HepG2 (cell line): ENCODE results near the gene ZNF444. TPM values are rescaled to one million over a fixed set of nuclear protein-coding genes. Genes with fewer than 3 reads are reported as not detected.
A peak's percentile ranks its signal among the peaks of the same experiment; 100 is the strongest.

Experiments
- ASH2L ChIP-seq: fragments of 300-600, 200-600 bp; sonication (generic); IDR thresholded peaks from 2 replicates; pipeline ENCODE4 v1.7.0; 2017; ENCODE audit warnings: low read depth, mild to moderate bottlenecking, moderate library complexity, mixed read lengths, low read length; ENCODE audit not compliant: insufficient read length
- BHLHE40 ChIP-seq: IDR thresholded peaks from 2 replicates; pipeline ENCODE4 v1.6.1; 2011; ENCODE audit warnings: low read length, improper control_type of control experiment
- CREM ChIP-seq, 2 experiments: sonication (generic) in 1 of 2; formaldehyde crosslinking in 1 of 2; IDR thresholded peaks; 2 replicates each; pipeline versions ENCODE4 v1.4.0 to v1.6.1; 2016 to 2020; ENCODE audit warnings: antibody characterized with exemption in 1 of 2, mild to moderate bottlenecking in 1 of 2, missing genetic modification reagents in 1 of 2
- DNMT1 ChIP-seq: sonication (generic); formaldehyde crosslinking; IDR thresholded peaks from 2 replicates; pipeline ENCODE4 v1.5.1; 2020; ENCODE audit warnings: mild to moderate bottlenecking, missing genetic modification reagents
- HDAC6 ChIP-seq: fragments of 200-600 bp; sonication (generic); IDR thresholded peaks from 2 replicates; pipeline ENCODE4 v1.7.0; 2017; ENCODE audit warnings: mild to moderate bottlenecking, antibody characterized with exemption, low read length, low read depth
- KLF6 ChIP-seq: IDR thresholded peaks from 2 replicates; pipeline ENCODE4 v1.8.0; 2016; ENCODE audit warnings: missing biosample characterization, missing genetic modification reagents
- KLF9 ChIP-seq: IDR thresholded peaks from 2 replicates; pipeline ENCODE4 v1.6.1; 2016; ENCODE audit warnings: low read depth
- NCOA5 ChIP-seq: sonication (generic); formaldehyde crosslinking; IDR thresholded peaks from 2 replicates; pipeline ENCODE4 v1.4.0; 2020; ENCODE audit warnings: missing genetic modification reagents
- NFE2L2 ChIP-seq: fragments of 150-350 bp; IDR thresholded peaks from 2 replicates; pipeline ENCODE4 v1.6.1; 2014; ENCODE audit warnings: low read length
- POLR2A ChIP-seq, 2 experiments: IDR thresholded peaks; 2 replicates each; pipeline ENCODE4 v1.6.1; 2011; ENCODE audit warnings: low read depth in 2 of 2, low read length in 2 of 2, mild to moderate bottlenecking in 1 of 2, moderate library complexity in 1 of 2; ENCODE audit not compliant: insufficient read depth in 1 of 2
- RXRA ChIP-seq: sonication (generic); formaldehyde crosslinking; IDR thresholded peaks from 2 replicates; pipeline ENCODE4 v1.5.1; 2020; ENCODE audit warnings: missing genetic modification reagents
- SMYD3 ChIP-seq: sonication (generic); formaldehyde crosslinking; IDR thresholded peaks from 2 replicates; pipeline ENCODE4 v1.8.1; 2023; ENCODE audit warnings: mild to moderate bottlenecking, missing genetic modification reagents
- TBP ChIP-seq: sonication (generic); formaldehyde crosslinking; IDR thresholded peaks from 2 replicates; pipeline ENCODE4 v1.5.0; 2020; ENCODE audit warnings: missing genetic modification reagents
- TCF7L2 ChIP-seq: IDR thresholded peaks from 2 replicates; pipeline ENCODE4 v1.6.1; 2011; ENCODE audit warnings: mild to moderate bottlenecking, low read depth, low read length, moderate library complexity
- ZFP90 ChIP-seq: sonication (generic); formaldehyde crosslinking; IDR thresholded peaks from 2 replicates; pipeline ENCODE4 v1.8.0; 2022; ENCODE audit warnings: missing genetic modification reagents, mild to moderate bottlenecking, inconsistent platforms, borderline replicate concordance
- ZNF207 ChIP-seq: fragments of 450-650 bp; IDR thresholded peaks from 2 replicates; pipeline ENCODE4 v1.6.1; 2016; ENCODE audit warnings: antibody characterized with exemption, borderline replicate concordance
- ZNF30 ChIP-seq: sonication (generic); formaldehyde crosslinking; IDR thresholded peaks from 2 replicates; pipeline ENCODE4 v1.5.0; 2020; ENCODE audit warnings: mild to moderate bottlenecking, missing genetic modification reagents
- ZNF317 ChIP-seq: sonication (generic); formaldehyde crosslinking; IDR thresholded peaks from 2 replicates; pipeline ENCODE4 v1.5.0; 2020; ENCODE audit warnings: mild to moderate bottlenecking, missing genetic modification reagents
- ZNF564 ChIP-seq: sonication (generic); formaldehyde crosslinking; IDR thresholded peaks from 2 replicates; pipeline ENCODE4 v1.8.1; 2023; ENCODE audit warnings: mild to moderate bottlenecking, missing genetic modification reagents
- ZNF589 ChIP-seq: sonication (generic); formaldehyde crosslinking; conservative IDR thresholded peaks from 2 replicates; pipeline ENCODE4 v1.8.0; 2022; ENCODE audit warnings: mild to moderate bottlenecking, moderate library complexity, missing genetic modification reagents
- polyA plus RNA-seq, 8 experiments: library from polyadenylated mRNA; depleted of rRNA in 3 of 8; stranded (reverse) in 7 of 8; unstranded in 1 of 8; fragments of >200 nt; fragmentation: Illumina TruSeq in 4 of 8; extraction: Trizol in 4 of 8; gene quantifications; 2 replicates each; pipeline versions ENCODE4 v1.2.1 to v1.2.3, GENCODE V29; 2011 to 2016; ENCODE audit warnings: low read depth in 4 of 8, missing spikeins in 1 of 8, mixed read lengths in 1 of 8; ENCODE audit not compliant: insufficient read depth in 1 of 8
- total RNA-seq, 5 experiments: library from RNA; depleted of rRNA; stranded (reverse); fragments of >200 nt; fragmentation: Illumina TruSeq; extraction: Trizol; gene quantifications; 2 replicates each; pipeline ENCODE4 v1.2.3, GENCODE V29; 2016; ENCODE audit warnings: low read depth in 1 of 5
- TF ChIP-seq, protein P1 (sequence below): sonication (generic); formaldehyde crosslinking; IDR thresholded peaks from 2 replicates; pipeline ENCODE4 v1.5.0; 2020; ENCODE audit warnings: mild to moderate bottlenecking, low read depth, missing genetic modification reagents, borderline replicate concordance
- TF ChIP-seq, protein P2 (sequence below): sonication (generic); formaldehyde crosslinking; IDR thresholded peaks from 2 replicates; pipeline ENCODE4 v1.4.0; 2020; ENCODE audit warnings: missing genetic modification reagents; ENCODE audit errors: not compliant biosample characterization
- TF ChIP-seq, protein P3 (sequence below): sonication (generic); formaldehyde crosslinking; IDR thresholded peaks from 2 replicates; pipeline ENCODE4 v1.9.0; 2021; ENCODE audit warnings: missing genetic modification reagents, borderline replicate concordance
- TF ChIP-seq, protein P4 (sequence below): sonication (generic); formaldehyde crosslinking; IDR thresholded peaks from 2 replicates; pipeline ENCODE4 v1.5.0; 2020; ENCODE audit warnings: mild to moderate bottlenecking, missing genetic modification reagents, borderline replicate concordance

ZNF444 gene
- total and polyA plus RNA-seq, 2 of the 13 experiments (the other 11 are each of a cell fraction or from before 2014, with no cell fraction given), result 27.4 to 30.3 TPM

DNA sequence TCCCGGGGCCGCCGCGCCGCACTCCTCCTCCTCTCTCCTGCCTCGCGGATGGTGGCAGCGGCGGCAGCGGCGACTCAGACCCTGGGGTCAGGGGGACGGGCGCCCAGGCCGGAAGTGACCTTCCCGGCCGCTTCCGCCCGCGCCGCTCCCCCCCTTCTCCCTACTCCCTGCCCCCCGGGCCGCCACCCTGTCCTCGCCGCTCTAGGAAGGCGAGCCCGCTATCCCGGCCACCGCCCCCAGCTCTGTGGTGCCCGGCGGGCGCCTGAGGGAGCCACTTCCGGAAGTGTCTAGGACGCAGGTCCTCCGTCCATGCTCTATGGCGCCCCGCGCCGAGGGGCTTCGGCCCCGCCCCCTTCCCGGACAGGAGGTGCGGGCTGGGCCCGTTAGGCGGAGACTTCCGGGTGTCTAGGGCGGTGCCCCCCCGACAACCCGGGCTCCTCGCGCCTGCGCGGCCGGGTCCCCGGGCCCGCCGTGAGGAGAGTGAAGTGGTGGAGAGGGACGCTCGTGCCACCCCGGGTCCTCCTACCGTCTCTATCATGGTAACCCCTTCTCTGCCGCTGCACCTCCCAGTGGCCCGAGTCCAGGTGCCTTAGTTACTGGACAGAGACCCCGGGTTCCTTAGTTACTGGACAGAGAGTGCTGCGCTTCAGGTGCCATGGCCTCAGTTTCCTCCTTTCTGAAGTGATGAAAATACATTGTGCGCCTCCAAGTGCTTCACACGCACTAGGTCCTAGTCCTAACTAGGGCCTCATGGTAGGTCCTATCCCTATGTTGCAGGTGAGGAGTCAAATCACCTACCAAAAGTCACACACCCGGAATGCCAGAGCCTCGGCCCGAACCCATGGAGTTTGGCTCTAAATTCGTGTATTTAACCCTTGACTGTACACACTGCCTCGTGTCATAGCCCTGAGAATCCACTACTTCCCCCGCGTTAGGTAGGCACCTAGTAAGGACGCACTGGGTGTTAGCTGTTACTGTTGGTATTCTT, 19.6 kb upstream of the ZNF444 start, which contains the start of gene ZNF787 (continued):
- TF ChIP-seq KLF6, result no peak; the same call in 1 of the 2 replicates
- TF ChIP-seq ZNF317, result peak; percentile 58; the same call in 1 of the 2 replicates
- peak; percentile 58 for TF ChIP-seq ASH2L
- no peak for TF ChIP-seq ZNF30
- TF ChIP-seq NFE2L2, result no peak
- TF ChIP-seq TBP (CRISPR knock-in tag), result no peak
- TF ChIP-seq, protein P1, sequence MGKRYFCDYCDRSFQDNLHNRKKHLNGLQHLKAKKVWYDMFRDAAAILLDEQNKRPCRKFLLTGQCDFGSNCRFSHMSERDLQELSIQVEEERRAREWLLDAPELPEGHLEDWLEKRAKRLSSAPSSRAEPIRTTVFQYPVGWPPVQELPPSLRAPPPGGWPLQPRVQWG, result no peak
- no peak; the same call in 1 of the 2 replicates for TF ChIP-seq BHLHE40
- no peak for TF ChIP-seq RXRA (CRISPR knock-in tag)
- TF ChIP-seq, protein P2, sequence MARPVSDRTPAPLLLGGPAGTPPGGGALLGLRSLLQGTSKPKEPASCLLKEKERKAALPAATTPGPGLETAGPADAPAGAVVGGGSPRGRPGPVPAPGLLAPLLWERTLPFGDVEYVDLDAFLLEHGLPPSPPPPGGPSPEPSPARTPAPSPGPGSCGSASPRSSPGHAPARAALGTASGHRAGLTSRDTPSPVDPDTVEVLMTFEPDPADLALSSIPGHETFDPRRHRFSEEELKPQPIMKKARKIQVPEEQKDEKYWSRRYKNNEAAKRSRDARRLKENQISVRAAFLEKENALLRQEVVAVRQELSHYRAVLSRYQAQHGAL, result no peak
- peak in 1 of 2 experiments; percentile 56; a peak in 2 of 4 replicates for TF ChIP-seq POLR2A (IDR thresholded peaks at IDR 0.05; ENCODE audit: insufficient read depth in 1 of 2, low read depth in 2 of 2, low read length in 2 of 2)
- TF ChIP-seq, protein P3, sequence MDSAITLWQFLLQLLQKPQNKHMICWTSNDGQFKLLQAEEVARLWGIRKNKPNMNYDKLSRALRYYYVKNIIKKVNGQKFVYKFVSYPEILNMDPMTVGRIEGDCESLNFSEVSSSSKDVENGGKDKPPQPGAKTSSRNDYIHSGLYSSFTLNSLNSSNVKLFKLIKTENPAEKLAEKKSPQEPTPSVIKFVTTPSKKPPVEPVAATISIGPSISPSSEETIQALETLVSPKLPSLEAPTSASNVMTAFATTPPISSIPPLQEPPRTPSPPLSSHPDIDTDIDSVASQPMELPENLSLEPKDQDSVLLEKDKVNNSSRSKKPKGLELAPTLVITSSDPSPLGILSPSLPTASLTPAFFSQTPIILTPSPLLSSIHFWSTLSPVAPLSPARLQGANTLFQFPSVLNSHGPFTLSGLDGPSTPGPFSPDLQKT (CRISPR knock-in tag), result 0 out of 2 replicates have a peak, but pooled peaks have one; percentile 30
- TF ChIP-seq SMYD3 (CRISPR knock-in tag), result no peak
- no peak; the same call in 1 of the 2 replicates for TF ChIP-seq CREM (IDR thresholded peaks at IDR 0.05)
- no peak for TF ChIP-seq CREM (CRISPR knock-in tag; IDR thresholded peaks at IDR 0.05)
- TF ChIP-seq TCF7L2, result no peak
- no peak; the same call in 1 of the 2 replicates for TF ChIP-seq KLF9
- no peak for TF ChIP-seq ZNF564 (CRISPR knock-in tag)
- no peak for TF ChIP-seq HDAC6
- TF ChIP-seq ZNF589 (CRISPR knock-in tag), result peak; percentile 55; the same call in 1 of the 2 replicates
- TF ChIP-seq, protein P4, sequence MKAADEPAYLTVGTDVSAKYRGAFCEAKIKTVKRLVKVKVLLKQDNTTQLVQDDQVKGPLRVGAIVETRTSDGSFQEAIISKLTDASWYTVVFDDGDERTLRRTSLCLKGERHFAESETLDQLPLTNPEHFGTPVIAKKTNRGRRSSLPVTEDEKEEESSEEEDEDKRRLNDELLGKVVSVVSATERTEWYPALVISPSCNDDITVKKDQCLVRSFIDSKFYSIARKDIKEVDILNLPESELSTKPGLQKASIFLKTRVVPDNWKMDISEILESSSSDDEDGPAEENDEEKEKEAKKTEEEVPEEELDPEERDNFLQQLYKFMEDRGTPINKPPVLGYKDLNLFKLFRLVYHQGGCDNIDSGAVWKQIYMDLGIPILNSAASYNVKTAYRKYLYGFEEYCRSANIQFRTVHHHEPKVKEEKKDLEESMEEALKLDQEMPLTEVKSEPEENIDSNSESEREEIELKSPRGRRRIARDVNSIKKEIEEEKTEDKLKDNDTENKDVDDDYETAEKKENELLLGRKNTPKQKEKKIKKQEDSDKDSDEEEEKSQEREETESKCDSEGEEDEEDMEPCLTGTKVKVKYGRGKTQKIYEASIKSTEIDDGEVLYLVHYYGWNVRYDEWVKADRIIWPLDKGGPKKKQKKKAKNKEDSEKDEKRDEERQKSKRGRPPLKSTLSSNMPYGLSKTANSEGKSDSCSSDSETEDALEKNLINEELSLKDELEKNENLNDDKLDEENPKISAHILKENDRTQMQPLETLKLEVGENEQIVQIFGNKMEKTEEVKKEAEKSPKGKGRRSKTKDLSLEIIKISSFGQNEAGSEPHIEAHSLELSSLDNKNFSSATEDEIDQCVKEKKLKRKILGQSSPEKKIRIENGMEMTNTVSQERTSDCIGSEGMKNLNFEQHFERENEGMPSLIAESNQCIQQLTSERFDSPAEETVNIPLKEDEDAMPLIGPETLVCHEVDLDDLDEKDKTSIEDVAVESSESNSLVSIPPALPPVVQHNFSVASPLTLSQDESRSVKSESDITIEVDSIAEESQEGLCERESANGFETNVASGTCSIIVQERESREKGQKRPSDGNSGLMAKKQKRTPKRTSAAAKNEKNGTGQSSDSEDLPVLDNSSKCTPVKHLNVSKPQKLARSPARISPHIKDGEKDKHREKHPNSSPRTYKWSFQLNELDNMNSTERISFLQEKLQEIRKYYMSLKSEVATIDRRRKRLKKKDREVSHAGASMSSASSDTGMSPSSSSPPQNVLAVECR (CRISPR knock-in tag), result peak; percentile 79
- TF ChIP-seq DNMT1 (CRISPR knock-in tag), result no peak
- no peak for TF ChIP-seq ZNF207
- no peak; the same call in 1 of the 2 replicates for TF ChIP-seq ZFP90 (CRISPR knock-in tag)
- no peak for TF ChIP-seq NCOA5
